Measurements from ENCODE around the gene RPL39L.

Gene RPL39L

GRCh38 chr3:187165144-187165543 lies 25.8 kb upstream of the RPL39L start:
- H3K9ac ChIP-seq = no peak overlapping the region
- no peak overlapping the region for H3K4me3 ChIP-seq (IDR thresholded peaks at IDR 0.05; ENCODE audit: insufficient read depth, low read depth, low read length)
- H2AFZ ChIP-seq (ENCODE audit: low read depth) = 0 out of 2 replicates have a peak overlapping the region, but pooled peaks have one; percentile 1
- no peaks in the 10 kb centered on the region for H3K36me3 ChIP-seq (ENCODE audit: insufficient read depth)
- H3K27ac ChIP-seq = no peak overlapping the region
- H3K79me2 ChIP-seq (ENCODE audit: insufficient read depth, low read depth) = no peaks in the 10 kb centered on the region
- H3K27me3 ChIP-seq (ENCODE audit: insufficient read depth, low read depth) = no peaks in the 10 kb centered on the region
- peak; percentile 96 for TF ChIP-seq CTCF (conservative IDR thresholded peaks at IDR 0.05; ENCODE audit: low read depth, low read length)
- H3K4me1 ChIP-seq (ENCODE audit: low read depth, poor library complexity, severe bottlenecking) = no peaks in the 10 kb centered on the region
- no peak overlapping the region for H3K4me2 ChIP-seq
- no peaks in the 10 kb centered on the region for H4K20me1 ChIP-seq (ENCODE audit: insufficient read depth)

GRCh38 chr3:187162265-187162953 lies 23.1 kb upstream of the RPL39L start:
- H3K4me1 ChIP-seq (ENCODE audit: low read depth, poor library complexity, severe bottlenecking) = no peaks in the 10 kb centered on the region
- H3K36me3 ChIP-seq (ENCODE audit: insufficient read depth) = no peaks in the 10 kb centered on the region
- H2AFZ ChIP-seq (ENCODE audit: low read depth) = no peak overlapping the region
- no peak overlapping the region for H3K4me3 ChIP-seq (IDR thresholded peaks at IDR 0.05; ENCODE audit: insufficient read depth, low read depth, low read length)
- no peak overlapping the region for H3K9ac ChIP-seq
- H3K79me2 ChIP-seq (ENCODE audit: insufficient read depth, low read depth) = no peaks in the 10 kb centered on the region
- TF ChIP-seq CTCF (conservative IDR thresholded peaks at IDR 0.05; ENCODE audit: low read depth, low read length) = no peak
- H3K27ac ChIP-seq = no peak overlapping the region
- H3K4me2 ChIP-seq = no peak overlapping the region
- no peaks in the 10 kb centered on the region for H3K27me3 ChIP-seq (ENCODE audit: insufficient read depth, low read depth)
- no peaks in the 10 kb centered on the region for H4K20me1 ChIP-seq (ENCODE audit: insufficient read depth)

GRCh38 chr3:187161556-187161955 lies 22.3 kb upstream of the RPL39L start:
- H3K27ac ChIP-seq = no peak overlapping the region
- TF ChIP-seq CTCF (conservative IDR thresholded peaks at IDR 0.05; ENCODE audit: low read depth, low read length) = no peak

GRCh38 chr3:187150599-187150998 lies 11.3 kb upstream of the RPL39L start:
- H3K4me1 ChIP-seq (ENCODE audit: low read depth, poor library complexity, severe bottlenecking) = no peaks in the 10 kb centered on the region
- H3K9ac ChIP-seq = no peak overlapping the region
- no peaks in the 10 kb centered on the region for H3K36me3 ChIP-seq (ENCODE audit: insufficient read depth)
- H3K4me3 ChIP-seq (IDR thresholded peaks at IDR 0.05; ENCODE audit: insufficient read depth, low read depth, low read length) = no peak overlapping the region
- H3K79me2 ChIP-seq (ENCODE audit: insufficient read depth, low read depth) = no peaks in the 10 kb centered on the region
- H3K27me3 ChIP-seq (ENCODE audit: insufficient read depth, low read depth) = no peaks in the 10 kb centered on the region
- no peak overlapping the region for H3K4me2 ChIP-seq
- no peak overlapping the region for H2AFZ ChIP-seq (ENCODE audit: low read depth)
- no peak overlapping the region for H3K27ac ChIP-seq
- no peak for TF ChIP-seq CTCF (conservative IDR thresholded peaks at IDR 0.05; ENCODE audit: low read depth, low read length)
- no peaks in the 10 kb centered on the region for H4K20me1 ChIP-seq (ENCODE audit: insufficient read depth)

More at GRCh38 chr3:187161556-187161955, 22.3 kb upstream of the RPL39L start:
- Histone ChIP-seq H4K20me1 (ENCODE audit: insufficient read depth) (no peaks in the 10 kb centered on the region), H3K4me3 (IDR thresholded peaks at IDR 0.05; ENCODE audit: insufficient read depth, low read depth, low read length) (no peak overlapping the region), H3K27me3 (ENCODE audit: insufficient read depth, low read depth) (no peaks in the 10 kb centered on the region), H2AFZ (ENCODE audit: low read depth) (no peak overlapping the region), H3K79me2 (ENCODE audit: insufficient read depth, low read depth) (no peaks in the 10 kb centered on the region), H3K36me3 (ENCODE audit: insufficient read depth) (no peaks in the 10 kb centered on the region), H3K4me1 (ENCODE audit: low read depth, poor library complexity, severe bottlenecking) (no peaks in the 10 kb centered on the region), H3K4me2 (no peak overlapping the region), H3K9ac (no peak overlapping the region)
